IMR-90 (cell line): ENCODE results near the gene ATP6AP1. TPM values are rescaled to one million over a fixed set of nuclear protein-coding genes. Genes with fewer than 3 reads are reported as not detected.

ENCODE experiments used
- ATAC-seq: fragments of 200-7000 bp; cut with Tn5 transposase; 2 replicates; pipeline ENCODE4 v1.9.1; 2020; ENCODE audit warnings: low read depth, mild to moderate bottlenecking, moderate library complexity
- BruUV-seq: library from RNA; stranded (reverse); fragments of 400-500 nt; replicated peaks from 2 replicates; lab custom pipeline; 2021; lab: Mats Ljungman, UMichigan
- CTCF ChIA-PET: fragments of 300-600 bp; formaldehyde crosslinking; extraction: SDS; loops from one replicate; lab custom pipeline; 2021; ENCODE audit warnings: antibody characterized with exemption; lab: Yijun Ruan, JAX
- POLR2A ChIA-PET: fragments of 300-600 bp; sonication (Branson Sonifier 250); formaldehyde crosslinking; loops from one replicate; lab custom pipeline; 2022; ENCODE audit warnings: antibody characterized with exemption; ENCODE audit not compliant: unreplicated experiment; lab: Charles Lee
- DNase-seq: peaks from one replicate; pipeline ENCODE4 v3.0.0; 2013
- H2AFZ ChIP-seq: replicated peaks from 2 replicates; pipeline ENCODE3; 2013; ENCODE audit warnings: low read length, mild to moderate bottlenecking; ENCODE audit not compliant: poor library complexity
- H2AK5ac ChIP-seq: 2 replicates; pipeline ENCODE4 v1.6.1; 2013; ENCODE audit warnings: low read depth, low read length, inconsistent platforms
- H2AK9ac ChIP-seq: replicated peaks from 2 replicates; pipeline ENCODE3; 2013; ENCODE audit warnings: mild to moderate bottlenecking, low read depth, low read length, moderate library complexity; ENCODE audit not compliant: poor library complexity
- H2BK120ac ChIP-seq: 2 replicates; pipeline ENCODE4 v1.6.1; 2013; ENCODE audit warnings: low read depth, low read length, inconsistent platforms
- H2BK15ac ChIP-seq: 3 replicates; pipeline ENCODE4 v1.6.1; 2013; ENCODE audit warnings: low read depth, low read length, inconsistent platforms
- H2BK20ac ChIP-seq: 2 replicates; pipeline ENCODE4 v1.6.1; 2013; ENCODE audit warnings: low read depth, mild to moderate bottlenecking, inconsistent platforms, low read length, moderate library complexity
- H2BK5ac ChIP-seq: 2 replicates; pipeline ENCODE4 v1.6.1; 2013; ENCODE audit warnings: mild to moderate bottlenecking, low read depth, low read length, inconsistent platforms; ENCODE audit not compliant: poor library complexity, severe bottlenecking
- H3K14ac ChIP-seq: replicated peaks from 2 replicates; pipeline ENCODE4 v1.6.1; 2013; ENCODE audit warnings: low read depth, low read length, inconsistent platforms
- H3K18ac ChIP-seq: 2 replicates; pipeline ENCODE4 v1.6.1; 2013; ENCODE audit warnings: low read depth, low read length, control low read depth
- H3K23ac ChIP-seq: 2 replicates; pipeline ENCODE4 v1.6.1; 2013; ENCODE audit warnings: low read depth, low read length, inconsistent platforms
- H3K27ac ChIP-seq: 2 replicates; pipeline ENCODE4 v1.5.1; 2013; ENCODE audit warnings: mild to moderate bottlenecking, control low read depth, low read length; ENCODE audit not compliant: insufficient read depth
- H3K27me3 ChIP-seq: 2 replicates; pipeline ENCODE4 v1.6.1; 2013; ENCODE audit warnings: low read length; ENCODE audit not compliant: control insufficient read depth, insufficient read depth
- H3K36me3 ChIP-seq: 2 replicates; pipeline ENCODE4 v1.6.1; 2013; ENCODE audit warnings: low read length, mixed read lengths; ENCODE audit not compliant: control insufficient read depth, insufficient read depth
- H3K4ac ChIP-seq: 2 replicates; pipeline ENCODE4 v1.6.1; 2013; ENCODE audit warnings: low read depth, low read length, inconsistent platforms
- H3K4me1 ChIP-seq: 2 replicates; pipeline ENCODE4 v1.6.1; 2013; ENCODE audit warnings: low read length, mixed read lengths; ENCODE audit not compliant: control insufficient read depth, insufficient read depth
- H3K4me2 ChIP-seq: 2 replicates; pipeline ENCODE4 v1.6.1; 2013; ENCODE audit warnings: low read depth, mild to moderate bottlenecking, control low read depth, low read length, moderate library complexity
- H3K4me3 ChIP-seq: 2 replicates; pipeline ENCODE4 v1.5.1; 2013; ENCODE audit warnings: low read depth, mild to moderate bottlenecking, control low read depth, low read length, moderate library complexity; ENCODE audit not compliant: insufficient read depth
- H3K56ac ChIP-seq: 2 replicates; pipeline ENCODE4 v1.6.1; 2013; ENCODE audit warnings: low read length, inconsistent platforms; ENCODE audit not compliant: insufficient read depth; ENCODE audit errors: extremely low read depth
- H3K79me1 ChIP-seq, 2 experiments: 2 replicates each; pipeline ENCODE4 v1.6.1; 2013; ENCODE audit warnings: low read length in 2 of 2, inconsistent platforms in 1 of 2, low read depth in 1 of 2
- H3K9ac ChIP-seq: 2 replicates; pipeline ENCODE4 v1.6.1; 2013; ENCODE audit warnings: low read depth, low read length, control low read depth
- H3K9me1 ChIP-seq: 2 replicates; pipeline ENCODE4 v1.6.1; 2013; ENCODE audit warnings: low read length, inconsistent platforms; ENCODE audit not compliant: insufficient read depth
- H3K9me3 ChIP-seq: 2 replicates; pipeline ENCODE4 v1.6.1; 2013; ENCODE audit warnings: low read length; ENCODE audit not compliant: control insufficient read depth, insufficient read depth
- H4K20me1 ChIP-seq: 2 replicates; pipeline ENCODE4 v1.6.1; 2013; ENCODE audit warnings: low read length, inconsistent platforms; ENCODE audit not compliant: insufficient read depth
- H4K5ac ChIP-seq: 2 replicates; pipeline ENCODE4 v1.6.1; 2013; ENCODE audit warnings: mild to moderate bottlenecking, low read depth, low read length, control low read depth
- H4K8ac ChIP-seq, 2 experiments: 2 replicates each; pipeline ENCODE4 v1.6.1; 2013; ENCODE audit warnings: low read depth in 2 of 2, low read length in 2 of 2, control low read depth in 1 of 2, inconsistent platforms in 1 of 2
- H4K91ac ChIP-seq: 2 replicates; pipeline ENCODE4 v1.6.1; 2013; ENCODE audit warnings: low read depth, low read length, inconsistent platforms; ENCODE audit not compliant: insufficient read depth
- CEBPB ChIP-seq: IDR thresholded peaks from 2 replicates; pipeline ENCODE4 v1.6.1; 2012; ENCODE audit warnings: low read depth, low read length, improper control_type of control experiment
- FOS ChIP-seq: fragments of 150-350 bp; IDR thresholded peaks from 2 replicates; pipeline ENCODE4 v1.6.1; 2016; ENCODE audit warnings: low read depth, low read length
- MAFK ChIP-seq: IDR thresholded peaks from 2 replicates; pipeline ENCODE4 v1.6.1; 2012; ENCODE audit warnings: low read depth, low read length, improper control_type of control experiment
- POLR2A ChIP-seq: IDR thresholded peaks from 2 replicates; pipeline ENCODE4 v1.6.1; 2012; ENCODE audit warnings: mild to moderate bottlenecking, low read depth, low read length
- RCOR1 ChIP-seq: IDR thresholded peaks from 2 replicates; pipeline ENCODE4 v1.6.1; 2012; ENCODE audit warnings: mild to moderate bottlenecking, low read length, improper control_type of control experiment; ENCODE audit not compliant: insufficient replicate concordance
- RFX5 ChIP-seq: IDR thresholded peaks from 2 replicates; pipeline ENCODE4 v1.8.0; 2012; ENCODE audit warnings: low read depth, mild to moderate bottlenecking, low read length, moderate library complexity
- SMC3 ChIP-seq: fragments of 150-350 bp; IDR thresholded peaks from 2 replicates; pipeline ENCODE4 v1.6.1; 2016; ENCODE audit warnings: low read depth, mild to moderate bottlenecking, antibody characterized with exemption, low read length, moderate library complexity
- WGBS, 2 experiments: methylation state at CpG; one replicate each; pipeline versions ENCODE4 v1.1.5 to v1.1.7; 2013; ENCODE audit warnings: missing lambda C conversion rate in 2 of 2; ENCODE audit not compliant: insufficient read length in 1 of 2; ENCODE audit errors: extremely low coverage in 2 of 2; 5-methylcytosine and 5-hydroxymethylcytosine counted together
- dilution Hi-C: fragments of 300-500 bp; cut with HindIII; formaldehyde crosslinking; loops from one replicate; pipeline ENCODE4 v1.14.3; 2018; ENCODE audit warnings: low sequenced_read_pairs; ENCODE audit not compliant: unreplicated experiment
- in situ Hi-C: fragments of 300-500 bp; cut with MboI; formaldehyde crosslinking; loops from 3 replicates; pipeline ENCODE4 v1.14.3; 2019; ENCODE audit warnings: low sequenced_read_pairs, inconsistent platforms, mixed read lengths
- intact Hi-C: fragments of 100-400 bp; cut with micrococcal nuclease; formaldehyde crosslinking; loops from 2 replicates; pipeline ENCODE4 v1.10.0; 2022
- polyA plus RNA-seq, 3 experiments: library from polyadenylated mRNA; depleted of rRNA; stranded (reverse); fragments of >200 nt; gene quantifications; 2 replicates each; pipeline ENCODE4 v1.2.3, GENCODE V29; 2012; ENCODE audit warnings: low replicate concordance in 1 of 3
- total RNA-seq: library from RNA; depleted of rRNA; stranded (reverse); fragments of >200 nt; gene quantifications from 2 replicates; pipeline ENCODE4 v1.2.3, GENCODE V29; 2012
- TF ChIP-seq, protein P1 (sequence below): conservative IDR thresholded peaks from 2 replicates; pipeline ENCODE4 v1.5.1; 2012; ENCODE audit warnings: mild to moderate bottlenecking, low read depth, low read length, improper control_type of control experiment
- TF ChIP-seq, protein P2 (sequence below): fragments of 150-350 bp; IDR thresholded peaks from 2 replicates; pipeline ENCODE4 v1.6.1; 2016; ENCODE audit warnings: low read depth, mild to moderate bottlenecking, low read length, moderate library complexity, borderline replicate concordance

ATP6AP1 gene
- total and polyA plus RNA-seq, 2 of the 4 experiments (the other 2 are of a cell fraction) = 13.8 to 96.7 TPM

- Histone ChIP-seq H2AK5ac (no peak overlapping the region), H2BK5ac (no peak overlapping the region), H3K9me3 (peaks cover 2% of the 10 kb centered on the region; the same call in 1 of the 2 replicates), H3K4me2 (no peak overlapping the region), H3K4me1 (no peaks in the 10 kb centered on the region), H2AK9ac (peak overlapping the region; percentile 72), H3K4me3 (no peak overlapping the region), H2BK20ac (no peak overlapping the region), H3K27ac (no peak overlapping the region), H3K9ac (no peak overlapping the region), H2BK15ac (no peak overlapping the region), H3K18ac (no peak overlapping the region), H4K5ac (no peak overlapping the region), H3K79me1 (no peaks in the 10 kb centered on the region), H3K36me3 (peaks cover 69% of the 10 kb centered on the region), H3K14ac (no peak overlapping the region), H3K4ac (no peak overlapping the region), H3K23ac (no peak overlapping the region), H3K27me3 (no peaks in the 10 kb centered on the region), H2AFZ (peak overlapping the region; percentile 6), H3K56ac (no peak overlapping the region), H4K91ac (no peak overlapping the region), H2BK120ac (no peak overlapping the region), H4K8ac (no peak overlapping the region), H3K9me1 (no peaks in the 10 kb centered on the region), H4K20me1 (no peaks in the 10 kb centered on the region; the same call in 1 of the 2 replicates)
- intact Hi-C loops (no loop called here), in situ Hi-C loops (no loop called here), dilution Hi-C loops (no loop called here)
- DNase-seq = no peak
- no peak for ATAC-seq
- ChIA-PET POLR2A (no interaction called here), CTCF (no interaction called here)
- no peak for TF ChIP-seq POLR2A
- TF ChIP-seq CEBPB = no peak
- TF ChIP-seq SMC3 = no peak
- TF ChIP-seq, protein P1, sequence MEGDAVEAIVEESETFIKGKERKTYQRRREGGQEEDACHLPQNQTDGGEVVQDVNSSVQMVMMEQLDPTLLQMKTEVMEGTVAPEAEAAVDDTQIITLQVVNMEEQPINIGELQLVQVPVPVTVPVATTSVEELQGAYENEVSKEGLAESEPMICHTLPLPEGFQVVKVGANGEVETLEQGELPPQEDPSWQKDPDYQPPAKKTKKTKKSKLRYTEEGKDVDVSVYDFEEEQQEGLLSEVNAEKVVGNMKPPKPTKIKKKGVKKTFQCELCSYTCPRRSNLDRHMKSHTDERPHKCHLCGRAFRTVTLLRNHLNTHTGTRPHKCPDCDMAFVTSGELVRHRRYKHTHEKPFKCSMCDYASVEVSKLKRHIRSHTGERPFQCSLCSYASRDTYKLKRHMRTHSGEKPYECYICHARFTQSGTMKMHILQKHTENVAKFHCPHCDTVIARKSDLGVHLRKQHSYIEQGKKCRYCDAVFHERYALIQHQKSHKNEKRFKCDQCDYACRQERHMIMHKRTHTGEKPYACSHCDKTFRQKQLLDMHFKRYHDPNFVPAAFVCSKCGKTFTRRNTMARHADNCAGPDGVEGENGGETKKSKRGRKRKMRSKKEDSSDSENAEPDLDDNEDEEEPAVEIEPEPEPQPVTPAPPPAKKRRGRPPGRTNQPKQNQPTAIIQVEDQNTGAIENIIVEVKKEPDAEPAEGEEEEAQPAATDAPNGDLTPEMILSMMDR = no peak
- TF ChIP-seq RFX5 = no peak
- TF ChIP-seq, protein P2, sequence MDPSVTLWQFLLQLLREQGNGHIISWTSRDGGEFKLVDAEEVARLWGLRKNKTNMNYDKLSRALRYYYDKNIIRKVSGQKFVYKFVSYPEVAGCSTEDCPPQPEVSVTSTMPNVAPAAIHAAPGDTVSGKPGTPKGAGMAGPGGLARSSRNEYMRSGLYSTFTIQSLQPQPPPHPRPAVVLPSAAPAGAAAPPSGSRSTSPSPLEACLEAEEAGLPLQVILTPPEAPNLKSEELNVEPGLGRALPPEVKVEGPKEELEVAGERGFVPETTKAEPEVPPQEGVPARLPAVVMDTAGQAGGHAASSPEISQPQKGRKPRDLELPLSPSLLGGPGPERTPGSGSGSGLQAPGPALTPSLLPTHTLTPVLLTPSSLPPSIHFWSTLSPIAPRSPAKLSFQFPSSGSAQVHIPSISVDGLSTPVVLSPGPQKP = no peak
- no peak for TF ChIP-seq MAFK
- TF ChIP-seq FOS = no peak
- no peak for TF ChIP-seq RCOR1
- 81% methylated on average over 8 of the region's 18 CpGs; no CpG with 5 or more reads in 1 of the 2 experiments for WGBS, 2 experiments
- no TSS peak for BruUV-seq
Observed at GRCh38 chrX:154469880-154470279, 41.4 kb downstream of the ATP6AP1 start.
